IMR-90 (cell line): Measurements from ENCODE around the gene HECTD2. TPM values are rescaled to one million over a fixed set of nuclear protein-coding genes. Genes with fewer than 3 reads are reported as not detected.

Experiments
- ATAC-seq: fragments of 200-7000 bp; cut with Tn5 transposase; 2 replicates; pipeline ENCODE4 v1.9.1; 2020; ENCODE audit warnings: low read depth, mild to moderate bottlenecking, moderate library complexity
- BruUV-seq: library from RNA; stranded (reverse); fragments of 400-500 nt; replicated peaks from 2 replicates; lab custom pipeline; 2021; lab: Mats Ljungman, UMichigan
- CTCF ChIA-PET: fragments of 300-600 bp; formaldehyde crosslinking; extraction: SDS; loops from one replicate; lab custom pipeline; 2021; ENCODE audit warnings: antibody characterized with exemption; lab: Yijun Ruan, JAX
- POLR2A ChIA-PET: fragments of 300-600 bp; sonication (Branson Sonifier 250); formaldehyde crosslinking; loops from one replicate; lab custom pipeline; 2022; ENCODE audit warnings: antibody characterized with exemption; ENCODE audit not compliant: unreplicated experiment; lab: Charles Lee
- DNase-seq: peaks from one replicate; pipeline ENCODE4 v3.0.0; 2013
- H2AFZ ChIP-seq: replicated peaks from 2 replicates; pipeline ENCODE3; 2013; ENCODE audit warnings: low read length, mild to moderate bottlenecking; ENCODE audit not compliant: poor library complexity
- H2AK5ac ChIP-seq: 2 replicates; pipeline ENCODE4 v1.6.1; 2013; ENCODE audit warnings: low read depth, low read length, inconsistent platforms
- H2AK9ac ChIP-seq: replicated peaks from 2 replicates; pipeline ENCODE3; 2013; ENCODE audit warnings: mild to moderate bottlenecking, low read depth, low read length, moderate library complexity; ENCODE audit not compliant: poor library complexity
- H2BK120ac ChIP-seq: 2 replicates; pipeline ENCODE4 v1.6.1; 2013; ENCODE audit warnings: low read depth, low read length, inconsistent platforms
- H2BK15ac ChIP-seq: 3 replicates; pipeline ENCODE4 v1.6.1; 2013; ENCODE audit warnings: low read depth, low read length, inconsistent platforms
- H2BK20ac ChIP-seq: 2 replicates; pipeline ENCODE4 v1.6.1; 2013; ENCODE audit warnings: low read depth, mild to moderate bottlenecking, inconsistent platforms, low read length, moderate library complexity
- H2BK5ac ChIP-seq: 2 replicates; pipeline ENCODE4 v1.6.1; 2013; ENCODE audit warnings: mild to moderate bottlenecking, low read depth, low read length, inconsistent platforms; ENCODE audit not compliant: poor library complexity, severe bottlenecking
- H3K14ac ChIP-seq: replicated peaks from 2 replicates; pipeline ENCODE4 v1.6.1; 2013; ENCODE audit warnings: low read depth, low read length, inconsistent platforms
- H3K18ac ChIP-seq: 2 replicates; pipeline ENCODE4 v1.6.1; 2013; ENCODE audit warnings: low read depth, low read length, control low read depth
- H3K23ac ChIP-seq: 2 replicates; pipeline ENCODE4 v1.6.1; 2013; ENCODE audit warnings: low read depth, low read length, inconsistent platforms
- H3K27ac ChIP-seq: 2 replicates; pipeline ENCODE4 v1.5.1; 2013; ENCODE audit warnings: mild to moderate bottlenecking, control low read depth, low read length; ENCODE audit not compliant: insufficient read depth
- H3K27me3 ChIP-seq: 2 replicates; pipeline ENCODE4 v1.6.1; 2013; ENCODE audit warnings: low read length; ENCODE audit not compliant: control insufficient read depth, insufficient read depth
- H3K36me3 ChIP-seq: 2 replicates; pipeline ENCODE4 v1.6.1; 2013; ENCODE audit warnings: low read length, mixed read lengths; ENCODE audit not compliant: control insufficient read depth, insufficient read depth
- H3K4ac ChIP-seq: 2 replicates; pipeline ENCODE4 v1.6.1; 2013; ENCODE audit warnings: low read depth, low read length, inconsistent platforms
- H3K4me1 ChIP-seq: 2 replicates; pipeline ENCODE4 v1.6.1; 2013; ENCODE audit warnings: low read length, mixed read lengths; ENCODE audit not compliant: control insufficient read depth, insufficient read depth
- H3K4me2 ChIP-seq: 2 replicates; pipeline ENCODE4 v1.6.1; 2013; ENCODE audit warnings: low read depth, mild to moderate bottlenecking, control low read depth, low read length, moderate library complexity
- H3K4me3 ChIP-seq: 2 replicates; pipeline ENCODE4 v1.5.1; 2013; ENCODE audit warnings: low read depth, mild to moderate bottlenecking, control low read depth, low read length, moderate library complexity; ENCODE audit not compliant: insufficient read depth
- H3K56ac ChIP-seq: 2 replicates; pipeline ENCODE4 v1.6.1; 2013; ENCODE audit warnings: low read length, inconsistent platforms; ENCODE audit not compliant: insufficient read depth; ENCODE audit errors: extremely low read depth
- H3K79me1 ChIP-seq, 2 experiments: 2 replicates each; pipeline ENCODE4 v1.6.1; 2013; ENCODE audit warnings: low read length in 2 of 2, inconsistent platforms in 1 of 2, low read depth in 1 of 2
- H3K9ac ChIP-seq: 2 replicates; pipeline ENCODE4 v1.6.1; 2013; ENCODE audit warnings: low read depth, low read length, control low read depth
- H3K9me1 ChIP-seq: 2 replicates; pipeline ENCODE4 v1.6.1; 2013; ENCODE audit warnings: low read length, inconsistent platforms; ENCODE audit not compliant: insufficient read depth
- H3K9me3 ChIP-seq: 2 replicates; pipeline ENCODE4 v1.6.1; 2013; ENCODE audit warnings: low read length; ENCODE audit not compliant: control insufficient read depth, insufficient read depth
- H4K20me1 ChIP-seq: 2 replicates; pipeline ENCODE4 v1.6.1; 2013; ENCODE audit warnings: low read length, inconsistent platforms; ENCODE audit not compliant: insufficient read depth
- H4K5ac ChIP-seq: 2 replicates; pipeline ENCODE4 v1.6.1; 2013; ENCODE audit warnings: mild to moderate bottlenecking, low read depth, low read length, control low read depth
- H4K8ac ChIP-seq, 2 experiments: 2 replicates each; pipeline ENCODE4 v1.6.1; 2013; ENCODE audit warnings: low read depth in 2 of 2, low read length in 2 of 2, control low read depth in 1 of 2, inconsistent platforms in 1 of 2
- H4K91ac ChIP-seq: 2 replicates; pipeline ENCODE4 v1.6.1; 2013; ENCODE audit warnings: low read depth, low read length, inconsistent platforms; ENCODE audit not compliant: insufficient read depth
- CEBPB ChIP-seq: IDR thresholded peaks from 2 replicates; pipeline ENCODE4 v1.6.1; 2012; ENCODE audit warnings: low read depth, low read length, improper control_type of control experiment
- CHD1 ChIP-seq: IDR thresholded peaks from 2 replicates; pipeline ENCODE4 v1.6.1; 2012; ENCODE audit warnings: low read depth, low read length, improper control_type of control experiment
- FOS ChIP-seq: fragments of 150-350 bp; IDR thresholded peaks from 2 replicates; pipeline ENCODE4 v1.6.1; 2016; ENCODE audit warnings: low read depth, low read length
- MXI1 ChIP-seq: IDR thresholded peaks from 2 replicates; pipeline ENCODE4 v1.6.1; 2012; ENCODE audit warnings: low read depth, mild to moderate bottlenecking, low read length, moderate library complexity, borderline replicate concordance
- POLR2A ChIP-seq: IDR thresholded peaks from 2 replicates; pipeline ENCODE4 v1.6.1; 2012; ENCODE audit warnings: mild to moderate bottlenecking, low read depth, low read length
- SMC3 ChIP-seq: fragments of 150-350 bp; IDR thresholded peaks from 2 replicates; pipeline ENCODE4 v1.6.1; 2016; ENCODE audit warnings: low read depth, mild to moderate bottlenecking, antibody characterized with exemption, low read length, moderate library complexity
- USF2 ChIP-seq: fragments of 150-350 bp; IDR thresholded peaks from 2 replicates; pipeline ENCODE4 v1.6.1; 2017; ENCODE audit warnings: mild to moderate bottlenecking, antibody characterized with exemption, low read length, low read depth
- WGBS, 2 experiments: methylation state at CpG; one replicate each; pipeline versions ENCODE4 v1.1.5 to v1.1.7; 2013; ENCODE audit warnings: missing lambda C conversion rate in 2 of 2; ENCODE audit not compliant: insufficient read length in 1 of 2; ENCODE audit errors: extremely low coverage in 2 of 2; 5-methylcytosine and 5-hydroxymethylcytosine counted together
- dilution Hi-C: fragments of 300-500 bp; cut with HindIII; formaldehyde crosslinking; loops from one replicate; pipeline ENCODE4 v1.14.3; 2018; ENCODE audit warnings: low sequenced_read_pairs; ENCODE audit not compliant: unreplicated experiment
- in situ Hi-C: fragments of 300-500 bp; cut with MboI; formaldehyde crosslinking; loops from 3 replicates; pipeline ENCODE4 v1.14.3; 2019; ENCODE audit warnings: low sequenced_read_pairs, inconsistent platforms, mixed read lengths
- intact Hi-C: fragments of 100-400 bp; cut with micrococcal nuclease; formaldehyde crosslinking; loops from 2 replicates; pipeline ENCODE4 v1.10.0; 2022
- polyA plus RNA-seq, 3 experiments: library from polyadenylated mRNA; depleted of rRNA; stranded (reverse); fragments of >200 nt; gene quantifications; 2 replicates each; pipeline ENCODE4 v1.2.3, GENCODE V29; 2012; ENCODE audit warnings: low replicate concordance in 1 of 3
- total RNA-seq: library from RNA; depleted of rRNA; stranded (reverse); fragments of >200 nt; gene quantifications from 2 replicates; pipeline ENCODE4 v1.2.3, GENCODE V29; 2012
- TF ChIP-seq, protein P1 (sequence below): fragments of 150-350 bp; IDR thresholded peaks from 2 replicates; pipeline ENCODE4 v1.6.1; 2016; ENCODE audit warnings: low read depth, mild to moderate bottlenecking, low read length, moderate library complexity, borderline replicate concordance
- TF ChIP-seq, protein P2 (sequence below): conservative IDR thresholded peaks from 2 replicates; pipeline ENCODE4 v1.5.1; 2012; ENCODE audit warnings: mild to moderate bottlenecking, low read depth, low read length, improper control_type of control experiment

Gene HECTD2
- total and polyA plus RNA-seq, 2 of the 4 experiments (the other 2 are of a cell fraction), result 5.2 to 5.9 TPM

- TF ChIP-seq, protein P1, sequence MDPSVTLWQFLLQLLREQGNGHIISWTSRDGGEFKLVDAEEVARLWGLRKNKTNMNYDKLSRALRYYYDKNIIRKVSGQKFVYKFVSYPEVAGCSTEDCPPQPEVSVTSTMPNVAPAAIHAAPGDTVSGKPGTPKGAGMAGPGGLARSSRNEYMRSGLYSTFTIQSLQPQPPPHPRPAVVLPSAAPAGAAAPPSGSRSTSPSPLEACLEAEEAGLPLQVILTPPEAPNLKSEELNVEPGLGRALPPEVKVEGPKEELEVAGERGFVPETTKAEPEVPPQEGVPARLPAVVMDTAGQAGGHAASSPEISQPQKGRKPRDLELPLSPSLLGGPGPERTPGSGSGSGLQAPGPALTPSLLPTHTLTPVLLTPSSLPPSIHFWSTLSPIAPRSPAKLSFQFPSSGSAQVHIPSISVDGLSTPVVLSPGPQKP, result no peak
- TF ChIP-seq MXI1, result no peak
These were observed 101.6 kb downstream of the HECTD2 start (continued) for GRCh38 chr10:91511549-91512330.

GRCh38 chr10:91512458-91512857, 102.3 kb downstream of the HECTD2 start:
- Histone ChIP-seq H3K36me3 (0 out of 2 replicates have a peak, but pooled peaks cover 1% of the 10 kb centered on the region), H2AK5ac (no peak overlapping the region), H2AFZ (no peak overlapping the region), H3K27ac (no peak overlapping the region), H2AK9ac (no peak overlapping the region), H4K8ac (peak overlapping the region in 1 of 2 experiments; percentile 4; a peak in 1 of 4 replicates), H3K27me3 (no peaks in the 10 kb centered on the region), H3K4ac (peak overlapping the region; percentile 2; the same call in 1 of the 2 replicates), H3K79me1 (no peaks in the 10 kb centered on the region), H3K9me1 (peaks cover 4% of the 10 kb centered on the region), H4K91ac (peak overlapping the region; percentile 26; the same call in 1 of the 2 replicates), H3K9ac (no peak overlapping the region), H3K4me3 (no peak overlapping the region), H4K5ac (peak overlapping the region; percentile 16; the same call in 1 of the 2 replicates), H3K23ac (no peak overlapping the region; the same call in 1 of the 2 replicates), H4K20me1 (no peaks in the 10 kb centered on the region), H3K18ac (peak overlapping the region; percentile 61; the same call in 1 of the 2 replicates), H2BK5ac (peak overlapping the region; percentile 74), H2BK20ac (peak overlapping the region; percentile 22), H3K14ac (no peak overlapping the region), H3K4me1 (peaks cover 10% of the 10 kb centered on the region), H3K9me3 (no peaks in the 10 kb centered on the region), H3K4me2 (no peak overlapping the region), H2BK15ac (peak overlapping the region; percentile 1; the same call in 1 of the 3 replicates), H2BK120ac (peak overlapping the region; percentile 25), H3K56ac (no peak overlapping the region)
- WGBS, 2 experiments, result no CpG with 5 or more reads among the region's 1 CpG
- POLR2A ChIA-PET, result no interaction called here
- CTCF ChIA-PET, result interaction anchor here (0.7 to 1.1 kb wide), 2 partner anchors 18 to 214 kb away, joined by 4 read pairs; no protein-coding TSS in a partner anchor
- BruUV-seq, result no TSS peak
- no peak for DNase-seq
- dilution Hi-C loops, result no loop called here
- intact Hi-C loops, result loop anchor here (5.0 kb wide), 1 partner anchor 120 kb away; the partner anchor contains the start of gene PPP1R3C
- ATAC-seq, result no peak
- in situ Hi-C loops, result no loop called here
- TF ChIP-seq, protein P2, sequence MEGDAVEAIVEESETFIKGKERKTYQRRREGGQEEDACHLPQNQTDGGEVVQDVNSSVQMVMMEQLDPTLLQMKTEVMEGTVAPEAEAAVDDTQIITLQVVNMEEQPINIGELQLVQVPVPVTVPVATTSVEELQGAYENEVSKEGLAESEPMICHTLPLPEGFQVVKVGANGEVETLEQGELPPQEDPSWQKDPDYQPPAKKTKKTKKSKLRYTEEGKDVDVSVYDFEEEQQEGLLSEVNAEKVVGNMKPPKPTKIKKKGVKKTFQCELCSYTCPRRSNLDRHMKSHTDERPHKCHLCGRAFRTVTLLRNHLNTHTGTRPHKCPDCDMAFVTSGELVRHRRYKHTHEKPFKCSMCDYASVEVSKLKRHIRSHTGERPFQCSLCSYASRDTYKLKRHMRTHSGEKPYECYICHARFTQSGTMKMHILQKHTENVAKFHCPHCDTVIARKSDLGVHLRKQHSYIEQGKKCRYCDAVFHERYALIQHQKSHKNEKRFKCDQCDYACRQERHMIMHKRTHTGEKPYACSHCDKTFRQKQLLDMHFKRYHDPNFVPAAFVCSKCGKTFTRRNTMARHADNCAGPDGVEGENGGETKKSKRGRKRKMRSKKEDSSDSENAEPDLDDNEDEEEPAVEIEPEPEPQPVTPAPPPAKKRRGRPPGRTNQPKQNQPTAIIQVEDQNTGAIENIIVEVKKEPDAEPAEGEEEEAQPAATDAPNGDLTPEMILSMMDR, result no peak
- TF ChIP-seq CEBPB, result no peak
- no peak for TF ChIP-seq MXI1
- TF ChIP-seq SMC3, result no peak
- no peak for TF ChIP-seq POLR2A
- no peak for TF ChIP-seq USF2
- no peak for TF ChIP-seq CHD1
- TF ChIP-seq, protein P1, result no peak
- TF ChIP-seq FOS, result no peak
